Activated T-cell treated with anti-CD3 and anti-CD28 coated beads, Interleukin-2, amount 50 U/mL, for 48 hours (primary cell): Measurements from ENCODE around the gene ADCK1.
"Not testable (repeated sequence)": the region's sequence is repeated elsewhere in the genome, so short reads cannot be mapped to it uniquely, and the experiment has no call there.

Source experiments
- DNase-seq, 2 experiments: peaks; one replicate each; pipeline ENCODE4 v3.0.0-alpha.2; 2020

Gene ADCK1, protein sequence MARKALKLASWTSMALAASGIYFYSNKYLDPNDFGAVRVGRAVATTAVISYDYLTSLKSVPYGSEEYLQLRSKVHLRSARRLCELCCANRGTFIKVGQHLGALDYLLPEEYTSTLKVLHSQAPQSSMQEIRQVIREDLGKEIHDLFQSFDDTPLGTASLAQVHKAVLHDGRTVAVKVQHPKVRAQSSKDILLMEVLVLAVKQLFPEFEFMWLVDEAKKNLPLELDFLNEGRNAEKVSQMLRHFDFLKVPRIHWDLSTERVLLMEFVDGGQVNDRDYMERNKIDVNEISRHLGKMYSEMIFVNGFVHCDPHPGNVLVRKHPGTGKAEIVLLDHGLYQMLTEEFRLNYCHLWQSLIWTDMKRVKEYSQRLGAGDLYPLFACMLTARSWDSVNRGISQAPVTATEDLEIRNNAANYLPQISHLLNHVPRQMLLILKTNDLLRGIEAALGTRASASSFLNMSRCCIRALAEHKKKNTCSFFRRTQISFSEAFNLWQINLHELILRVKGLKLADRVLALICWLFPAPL

DNA sequence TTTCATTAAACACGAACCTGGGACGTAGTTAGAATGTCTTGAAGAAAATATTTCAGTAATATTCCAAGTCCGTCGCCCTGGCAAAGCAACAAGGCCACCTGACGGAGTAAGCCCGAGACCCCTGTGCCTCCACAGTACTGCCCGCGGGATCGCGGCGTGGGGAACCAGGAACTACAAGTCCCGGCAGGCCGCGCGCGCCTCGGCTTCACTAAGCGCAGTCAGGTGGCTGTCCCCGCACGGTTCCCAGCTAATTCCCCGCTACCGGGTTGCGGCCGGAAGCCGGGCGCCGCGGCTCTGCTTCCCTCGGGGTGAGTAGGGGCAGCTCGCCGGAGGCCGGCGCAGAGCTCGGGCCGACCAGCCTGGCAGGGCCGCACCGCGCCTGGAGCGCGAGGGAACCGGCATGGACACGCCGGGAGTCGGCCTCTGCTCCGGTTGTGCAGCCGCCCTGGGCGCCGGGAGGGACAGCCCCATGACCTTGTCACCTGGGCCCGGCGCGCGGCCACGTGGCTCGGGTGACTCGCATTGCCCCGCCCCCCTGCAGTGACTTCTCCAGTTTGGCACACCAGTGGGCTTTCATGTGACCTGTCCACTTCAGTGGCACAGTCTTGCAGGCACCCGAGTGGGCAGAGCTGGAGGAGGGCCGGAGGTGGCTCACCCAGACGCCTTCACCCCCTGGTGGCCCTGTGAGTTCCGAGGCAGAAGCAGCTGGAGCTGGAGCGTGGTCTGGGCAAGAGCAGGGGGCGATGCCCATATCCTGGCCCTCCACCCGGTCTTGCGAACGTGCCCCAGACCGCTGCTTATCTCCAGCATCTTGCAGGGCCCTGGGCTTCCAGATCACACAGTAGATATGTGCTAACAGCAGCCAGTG lies at the start of gene ADCK1:
Gene ADCK1, plus strand, starts transcription at position 247 of the 868 bp plus-strand sequence. CDS start 18,870 bp downstream, outside the sequence.
- peak; percentile 91 to 92 for DNase-seq

GRCh38 chr14:77752266-77752665 lies 47.6 kb upstream of the ADCK1 start:
- no peak for DNase-seq

- DNase-seq: no peak
These were observed 47.0 kb upstream of the ADCK1 start for GRCh38 chr14:77752799-77753516.

- peak; percentile 91 for DNase-seq
These were observed 39.3 kb upstream of the ADCK1 start, which contains the start of gene SNW1 for GRCh38 chr14:77760381-77761204. SNW1 (minus strand) TSS chr14:77761156; CDS start chr14:77761127, 29 bp downstream.

GRCh38 chr14:77761205-77761931 lies 38.5 kb upstream of the ADCK1 start:
- DNase-seq: peak in 1 of 2 experiments; percentile 27

GRCh38 chr14:77763316-77763715 lies 36.6 kb upstream of the ADCK1 start:
- no peak for DNase-seq

GRCh38 chr14:77763978-77764377 lies 35.9 kb upstream of the ADCK1 start:
- no peak for DNase-seq

GRCh38 chr14:77768442-77769069 lies 31.4 kb upstream of the ADCK1 start:
- DNase-seq: not testable (repeated sequence)

DNA sequence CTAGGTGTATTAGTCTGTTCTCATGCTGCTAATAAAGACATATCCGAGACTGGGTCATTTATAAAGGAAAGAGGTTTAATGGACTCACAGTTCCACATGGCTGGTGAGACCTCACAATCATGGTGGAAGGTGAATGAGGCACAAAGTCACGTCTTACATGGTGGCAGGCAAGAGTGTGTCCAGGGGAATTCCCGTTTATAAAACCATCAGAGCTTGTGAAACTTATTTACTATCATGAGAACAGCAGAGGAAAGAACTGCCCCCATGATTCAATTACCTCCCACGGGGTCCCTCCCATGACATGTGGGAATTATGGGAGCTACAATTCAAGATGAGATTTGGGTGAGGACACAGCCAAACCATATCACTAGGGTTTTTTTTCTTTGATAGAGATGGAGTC lies 25.9 kb upstream of the ADCK1 start:
- not testable (repeated sequence) for DNase-seq

- no peak for DNase-seq
These were observed 17.7 kb upstream of the ADCK1 start for GRCh38 chr14:77782202-77782601.

- no peak for DNase-seq
These were observed 13.8 kb upstream of the ADCK1 start for GRCh38 chr14:77786148-77786547.

DNA sequence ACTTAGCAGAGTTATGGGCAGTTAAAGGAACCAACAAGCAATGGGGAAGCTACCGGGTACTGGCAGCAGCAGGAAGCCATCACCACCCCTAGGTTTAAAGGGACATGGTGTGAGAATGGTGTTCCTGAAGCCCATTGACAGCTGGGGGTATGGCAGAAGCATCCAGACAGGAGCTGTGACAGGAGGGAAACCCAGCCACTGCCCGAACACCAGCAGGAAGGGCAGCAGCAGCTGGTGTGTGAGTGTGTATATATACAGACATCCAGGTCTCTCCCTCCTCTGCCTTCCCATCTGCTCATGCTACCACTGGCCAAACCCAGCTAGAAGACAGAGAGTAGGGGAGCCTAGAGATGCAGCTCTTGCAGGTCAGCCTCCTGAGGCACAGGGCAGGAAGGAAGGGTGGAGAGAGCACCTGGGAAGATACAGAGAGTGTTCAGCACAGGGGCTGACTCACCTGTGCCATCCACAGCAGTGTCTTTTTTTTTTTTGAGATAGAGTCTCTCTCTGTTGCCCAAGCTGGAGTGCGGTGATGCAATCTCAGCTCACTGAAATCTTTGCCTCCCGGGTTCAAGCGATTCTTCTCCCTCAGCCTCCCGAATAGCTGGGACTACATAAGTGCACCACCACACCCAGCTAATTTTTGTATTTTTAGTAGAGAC lies 9.2 kb upstream of the ADCK1 start:
- DNase-seq: no peak

DNA sequence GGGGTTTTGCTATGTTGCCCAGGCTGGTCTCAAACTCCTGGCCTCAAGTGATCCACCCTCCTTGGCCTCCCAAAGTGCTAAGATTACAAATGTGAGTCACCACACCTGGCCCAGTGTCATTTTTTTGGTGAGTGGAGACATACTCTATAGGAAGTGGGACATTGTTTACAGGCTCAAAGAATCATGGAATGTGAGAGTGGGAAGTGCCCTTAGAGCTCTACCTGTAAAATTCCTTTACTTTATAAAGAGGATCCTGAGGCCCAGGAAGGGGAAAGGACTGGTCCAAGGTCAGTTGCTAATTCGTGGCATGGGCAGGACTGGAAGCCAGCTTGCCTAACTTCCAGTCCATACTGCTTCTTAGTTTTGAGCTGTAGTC lies 8.7 kb upstream of the ADCK1 start:
- no peak for DNase-seq

DNA sequence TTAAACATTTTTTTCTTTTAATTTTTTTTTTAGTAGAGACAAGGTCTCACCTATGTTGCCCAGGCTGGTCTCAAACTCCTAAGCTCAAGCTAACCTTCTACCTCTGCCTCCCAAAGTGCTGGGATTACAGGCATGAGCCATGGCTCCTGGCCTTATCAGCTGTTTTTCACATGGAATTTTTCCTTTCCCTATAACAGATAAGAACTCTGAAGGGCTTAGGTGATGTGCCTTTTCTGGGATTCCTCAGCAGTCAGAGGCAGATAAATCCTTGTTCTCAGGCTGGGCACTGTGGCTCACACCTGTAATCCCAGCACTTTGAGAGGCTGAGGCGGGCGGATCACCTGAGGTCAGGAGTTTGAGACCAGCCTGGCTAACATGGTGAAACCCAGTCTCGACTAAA lies 6.7 kb upstream of the ADCK1 start:
- DNase-seq: not testable (repeated sequence)

- no peak for DNase-seq
These were observed 5.6 kb upstream of the ADCK1 start for GRCh38 chr14:77794357-77794756.

DNA sequence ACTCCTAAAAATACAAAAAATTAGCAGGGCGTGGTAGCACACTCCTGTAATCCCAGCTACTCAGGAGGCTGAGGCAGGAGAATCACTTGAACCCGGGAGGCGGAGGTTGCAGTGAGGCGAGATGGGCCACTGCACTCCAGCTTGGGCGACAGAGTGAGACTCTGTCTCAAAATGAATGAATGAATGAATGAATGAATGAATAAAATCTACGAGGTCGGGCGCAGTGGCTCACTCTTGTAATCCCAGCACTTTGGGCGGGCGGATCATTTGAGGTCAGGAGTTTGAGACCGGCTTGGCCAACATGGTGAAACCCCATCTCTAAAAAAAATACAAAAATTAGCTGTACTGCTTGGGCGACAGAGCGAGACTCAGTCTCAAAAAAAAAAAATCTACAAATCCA lies 453 bp upstream of the ADCK1 start:
- not testable (repeated sequence) for DNase-seq

- DNase-seq: no peak
These were observed 905 bp downstream of the ADCK1 start for GRCh38 chr14:77800814-77801213.

GRCh38 chr14:77804592-77804991 lies 4.7 kb downstream of the ADCK1 start:
- DNase-seq: peak; percentile 57 to 62

DNA sequence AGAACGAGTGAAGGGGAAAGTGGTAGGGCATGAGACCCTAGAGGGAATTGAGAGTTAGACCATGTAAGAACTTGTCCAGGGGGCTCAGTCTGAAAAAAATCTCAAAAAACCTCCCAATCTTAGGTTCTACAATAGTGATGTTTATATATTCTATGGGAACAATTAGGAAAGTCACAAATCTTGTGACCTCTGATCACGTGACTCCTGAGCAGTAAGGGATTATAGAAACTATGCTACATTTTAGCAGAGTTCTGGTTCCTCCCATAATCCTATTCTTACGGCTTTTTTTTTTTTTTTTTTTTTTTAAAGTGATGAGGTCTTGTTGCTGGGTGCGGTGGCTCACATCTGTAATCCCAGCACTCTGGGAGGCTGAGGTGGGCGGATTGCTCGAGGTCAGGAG lies 5.8 kb downstream of the ADCK1 start:
- DNase-seq: no peak

DNA sequence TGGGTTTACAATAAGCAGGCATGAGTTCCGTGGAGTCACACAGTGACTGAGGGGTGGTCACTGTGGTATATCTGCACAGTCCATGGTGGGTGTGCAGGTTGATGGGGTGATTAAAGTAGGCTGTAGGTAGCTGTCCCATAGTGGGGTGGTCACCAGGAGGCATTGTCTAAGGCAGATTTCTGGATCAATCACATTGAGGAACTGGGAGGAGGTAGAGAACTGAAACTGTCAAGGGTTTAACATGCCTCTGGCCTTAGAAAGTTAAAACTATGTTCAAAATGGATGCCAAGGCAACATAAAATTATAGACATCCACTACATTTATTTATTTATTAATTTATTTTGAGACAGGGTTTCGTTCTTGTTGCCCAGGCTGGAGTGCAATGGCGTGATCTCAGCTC lies 8.3 kb downstream of the ADCK1 start:
- DNase-seq: no peak
